OCI-LY7 (cell line): ENCODE data around the gene ZNF350. TPM values are rescaled to one million over a fixed set of nuclear protein-coding genes. Genes with fewer than 3 reads are reported as not detected.

Experiments used
- BruUV-seq: library from RNA; stranded (reverse); fragments of 400-500 nt; replicated peaks from 2 replicates; lab custom pipeline; 2021; lab: Mats Ljungman, UMichigan
- CTCF ChIA-PET: fragments of 300-600 bp; sonication (Branson Sonifier 250); formaldehyde crosslinking; loops from one replicate; lab custom pipeline; 2022; ENCODE audit warnings: antibody characterized with exemption; ENCODE audit not compliant: unreplicated experiment; lab: Charles Lee
- POLR2A ChIA-PET: fragments of 300-600 bp; sonication (Branson Sonifier 250); formaldehyde crosslinking; loops from one replicate; lab custom pipeline; 2022; ENCODE audit warnings: antibody characterized with exemption; lab: Charles Lee
- DNase-seq: peaks from one replicate; pipeline ENCODE4 v3.0.0-alpha.2; 2015; ENCODE audit warnings: low spot score
- H2AFZ ChIP-seq: fragments of 200-600 bp; sonication (generic), shearing (Covaris generic); 2 replicates; pipeline ENCODE4 v1.6.1; 2014; ENCODE audit warnings: mild to moderate bottlenecking, antibody characterized with exemption, low read length, moderate library complexity
- H3K27ac ChIP-seq: fragments of 200-600 bp; sonication (generic); 2 replicates; pipeline ENCODE4 v1.5.1; 2014; ENCODE audit warnings: mixed run types, low read depth, mild to moderate bottlenecking, moderate library complexity, low read length, inconsistent platforms; ENCODE audit not compliant: poor library complexity, severe bottlenecking
- H3K36me3 ChIP-seq: fragments of 200-600 bp; sonication (generic); 2 replicates; pipeline ENCODE4 v1.6.1; 2014; ENCODE audit warnings: mild to moderate bottlenecking, antibody characterized with exemption, low read length, moderate library complexity, mixed read lengths; ENCODE audit not compliant: insufficient read depth
- H3K4me1 ChIP-seq: fragments of 200-600 bp; sonication (generic); 2 replicates; pipeline ENCODE4 v1.5.1; 2014; ENCODE audit warnings: mild to moderate bottlenecking, low read length; ENCODE audit not compliant: insufficient read depth, poor library complexity, severe bottlenecking
- H3K4me2 ChIP-seq: fragments of 200-600 bp; sonication (generic); 2 replicates; pipeline ENCODE4 v1.6.1; 2014; ENCODE audit warnings: mild to moderate bottlenecking, low read length
- H3K4me3 ChIP-seq: fragments of 200-600 bp; sonication (generic); 2 replicates; pipeline ENCODE4 v1.5.1; 2014; ENCODE audit warnings: mild to moderate bottlenecking, low read depth, low read length; ENCODE audit not compliant: poor library complexity, severe bottlenecking
- H3K79me2 ChIP-seq: fragments of 200-600 bp; sonication (generic); 2 replicates; pipeline ENCODE4 v1.6.1; 2016; ENCODE audit warnings: low read depth, mild to moderate bottlenecking, low read length, moderate library complexity, mixed read lengths; ENCODE audit not compliant: insufficient read depth
- H3K9me2 ChIP-seq: fragments of 200-600 bp; sonication (generic); 2 replicates; pipeline ENCODE4 v1.6.1; 2016; ENCODE audit warnings: mild to moderate bottlenecking, low read length, mixed read lengths; ENCODE audit not compliant: insufficient read depth
- H3K9me3 ChIP-seq: fragments of 200-600 bp; sonication (generic); 2 replicates; pipeline ENCODE4 v1.6.1; 2014; ENCODE audit warnings: mild to moderate bottlenecking, mixed run types, low read length, mixed read lengths
- H4K20me1 ChIP-seq: fragments of 200-600 bp; sonication (generic); 2 replicates; pipeline ENCODE4 v1.6.1; 2014; ENCODE audit warnings: mild to moderate bottlenecking, antibody characterized with exemption, low read length, moderate library complexity, mixed read lengths; ENCODE audit not compliant: insufficient read depth
- CTCF ChIP-seq: fragments of 200-600 bp; sonication (generic); conservative IDR thresholded peaks from 2 replicates; pipeline ENCODE4 v1.5.1; 2014; ENCODE audit warnings: mild to moderate bottlenecking, antibody characterized with exemption, low read length, moderate library complexity, mixed read lengths
- EZH2phosphoT487 ChIP-seq: fragments of 200-600 bp; sonication (generic); IDR thresholded peaks from 2 replicates; pipeline ENCODE4 v1.6.1; 2018; ENCODE audit warnings: low read depth, borderline replicate concordance, mild to moderate bottlenecking, mixed run types, antibody characterized with exemption, low read length, moderate library complexity, mixed read lengths
- intact Hi-C: fragments of 100-400 bp; cut with micrococcal nuclease; formaldehyde crosslinking; loops from one replicate; pipeline ENCODE4 v1.10.0; 2022; ENCODE audit not compliant: unreplicated experiment
- total RNA-seq, 2 experiments: library from RNA; depleted of rRNA in 1 of 2; stranded (reverse); fragments of >200 nt in 1 of 2; shearing (Covaris generic) in 1 of 2; gene quantifications; 2 replicates each; pipeline ENCODE4 v1.2.3, GENCODE V29; 2014 to 2022

ZNF350 gene
- total RNA-seq, 2 experiments from 2014 or later, result 3.1 to 4.9 TPM

- no TSS peak for BruUV-seq
- H3K4me1 ChIP-seq, result no peaks in the 10 kb centered on the region
- no peak for DNase-seq
- ChIA-PET POLR2A (no interaction called here), CTCF (no interaction called here)
- 0 out of 2 replicates have a peak, but pooled peaks cover 14% of the 10 kb centered on the region for H3K9me3 ChIP-seq
- no peak overlapping the region for H2AFZ ChIP-seq
- intact Hi-C loops, result no loop called here
- H3K36me3 ChIP-seq, result peaks cover 54% of the 10 kb centered on the region
- no peaks in the 10 kb centered on the region for H4K20me1 ChIP-seq
- H3K79me2 ChIP-seq, result no peaks in the 10 kb centered on the region
- TF ChIP-seq EZH2phosphoT487, result no peak
- TF ChIP-seq CTCF, result no peak
- no peak overlapping the region for H3K4me2 ChIP-seq
- H3K4me3 ChIP-seq, result no peak overlapping the region
- no peak overlapping the region for H3K27ac ChIP-seq
- H3K9me2 ChIP-seq, result no peaks in the 10 kb centered on the region
These were observed 54.7 kb downstream of the ZNF350 start for GRCh38 chr19:51931921-51932320.

- POLR2A ChIA-PET, result no interaction called here
- intact Hi-C loops, result loop anchor here (1.0 to 10.0 kb wide), 2 partner anchors 58 to 307 kb away; partner anchors contain the start of gene ZNF350
- CTCF ChIA-PET, result no interaction called here
- H4K20me1 ChIP-seq, result no peaks in the 10 kb centered on the region
- H3K9me3 ChIP-seq, result peaks cover 26% of the 10 kb centered on the region
- H3K4me2 ChIP-seq, result peak overlapping the region; percentile 59
- no peak for DNase-seq
- no peaks in the 10 kb centered on the region for H3K79me2 ChIP-seq
- peak overlapping the region; percentile 75 for H3K4me3 ChIP-seq
- no TSS peak for BruUV-seq
- no peak overlapping the region for H3K27ac ChIP-seq
- H3K9me2 ChIP-seq, result no peaks in the 10 kb centered on the region
- H3K4me1 ChIP-seq, result no peaks in the 10 kb centered on the region
- peak overlapping the region; percentile 81; the same call in 1 of the 2 replicates for H2AFZ ChIP-seq
- TF ChIP-seq CTCF (no peak), EZH2phosphoT487 (no peak)
- H3K36me3 ChIP-seq, result peaks cover 28% of the 10 kb centered on the region
These were observed 58.8 kb downstream of the ZNF350 start for GRCh38 chr19:51927859-51928258.
